Skin epidermis (tissue), 12 donors: ENCODE results near the gene MAPK7.
"Not testable (repeated sequence)": the region's sequence is repeated elsewhere in the genome, so short reads cannot be mapped to it uniquely, and the experiment has no call there.

Source experiments
- H3K27ac ChIP-seq, 21 experiments: fragments of 200-600 bp; sonication (generic) in 11 of 21; one replicate each; pipeline ENCODE4 v1.5.0; 2020; ENCODE audit warnings: mild to moderate bottlenecking in 3 of 21, inconsistent platforms in 2 of 21, moderate library complexity in 2 of 21
- H3K4me3 ChIP-seq, 7 experiments: fragments of 200-600 bp; sonication (generic) in 2 of 7; one replicate each; pipeline ENCODE4 v1.5.0; 2020; ENCODE audit warnings: inconsistent platforms in 2 of 7, mild to moderate bottlenecking in 2 of 7, moderate library complexity in 1 of 7

Gene MAPK7

GRCh38 chr17:19341641-19342610, 36.4 kb upstream of the MAPK7 start:
- peak overlapping the region in 8 of 21 experiments; percentile 21 to 78 (median 66) for H3K27ac ChIP-seq
- no peak overlapping the region for H3K4me3 ChIP-seq

DNA sequence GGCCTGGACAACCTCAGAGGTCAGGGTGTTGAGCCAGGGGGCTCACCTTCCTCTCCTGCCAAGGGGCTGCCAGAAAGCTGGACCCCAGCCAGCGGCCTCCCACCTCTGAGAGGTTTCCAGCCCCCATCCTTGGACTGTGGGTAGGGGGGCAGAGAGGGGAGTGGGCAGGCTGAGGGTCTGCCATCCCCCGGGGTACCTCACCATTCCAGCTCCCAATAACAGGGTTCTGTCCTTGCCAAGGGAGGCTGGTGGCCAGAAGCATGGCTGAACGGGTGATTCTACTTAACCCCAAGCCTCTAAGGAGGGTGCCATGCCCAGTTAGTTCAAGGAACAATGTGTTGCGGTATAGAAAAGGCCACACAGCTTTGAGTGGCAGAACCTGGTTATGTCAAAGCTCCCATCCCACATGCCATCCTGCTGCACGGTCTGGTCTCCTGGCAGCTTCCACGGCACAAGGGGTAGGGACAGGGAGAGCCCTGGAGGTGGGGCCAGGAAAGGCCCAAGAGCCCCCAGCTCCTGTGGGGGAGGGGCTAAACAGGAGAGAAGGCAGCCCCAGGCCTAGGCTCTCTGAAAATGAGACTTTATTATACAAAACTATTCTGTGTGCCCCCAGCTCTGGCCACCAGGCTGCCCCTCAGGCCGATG, 35.6 kb upstream of the MAPK7 start:
- Histone ChIP-seq H3K27ac (peak overlapping the region in 7 of 21 experiments; percentile 36 to 78 (median 68)), H3K4me3 (no peak overlapping the region)

- H3K27ac ChIP-seq = peak overlapping the region in 5 of 21 experiments; percentile 35 to 78 (median 62)
- no peak overlapping the region for H3K4me3 ChIP-seq
Observed at GRCh38 chr17:19343256-19343630, 35.1 kb upstream of the MAPK7 start.

DNA sequence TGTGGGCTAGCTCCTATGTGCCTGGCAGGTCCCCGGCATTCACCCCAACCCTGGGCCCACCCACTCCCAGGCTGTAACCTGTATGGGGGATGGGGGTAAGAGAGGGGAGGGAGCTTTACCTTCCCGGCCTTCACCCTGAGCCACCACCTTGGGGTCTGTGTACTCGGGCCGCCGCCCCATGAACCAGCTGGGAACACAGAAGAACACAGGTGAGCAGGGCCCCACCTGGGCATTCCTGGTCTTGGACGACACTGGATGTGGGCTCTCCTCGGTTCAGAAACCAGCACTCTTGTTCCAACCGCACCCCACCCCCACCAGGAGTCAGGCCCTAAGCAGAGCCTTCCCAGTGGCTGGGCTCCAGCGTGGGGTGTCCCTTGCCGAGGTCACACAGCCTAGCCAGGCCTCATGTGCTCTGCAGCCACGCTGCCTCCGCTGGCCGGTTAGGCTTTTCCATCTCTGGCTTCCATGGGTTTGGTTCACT, 34.6 kb upstream of the MAPK7 start:
- H3K27ac ChIP-seq = peak overlapping the region in 6 of 21 experiments; percentile 0 to 78 (median 36)
- no peak overlapping the region for H3K4me3 ChIP-seq

GRCh38 chr17:19344311-19345066, 33.8 kb upstream of the MAPK7 start:
- Histone ChIP-seq H3K4me3 (no peak overlapping the region), H3K27ac (peak overlapping the region in 6 of 21 experiments; percentile 0 to 78 (median 43))

GRCh38 chr17:19345067-19345460, 33.2 kb upstream of the MAPK7 start:
- Histone ChIP-seq H3K27ac (peak overlapping the region in 6 of 21 experiments; percentile 0 to 83 (median 72)), H3K4me3 (no peak overlapping the region)

DNA sequence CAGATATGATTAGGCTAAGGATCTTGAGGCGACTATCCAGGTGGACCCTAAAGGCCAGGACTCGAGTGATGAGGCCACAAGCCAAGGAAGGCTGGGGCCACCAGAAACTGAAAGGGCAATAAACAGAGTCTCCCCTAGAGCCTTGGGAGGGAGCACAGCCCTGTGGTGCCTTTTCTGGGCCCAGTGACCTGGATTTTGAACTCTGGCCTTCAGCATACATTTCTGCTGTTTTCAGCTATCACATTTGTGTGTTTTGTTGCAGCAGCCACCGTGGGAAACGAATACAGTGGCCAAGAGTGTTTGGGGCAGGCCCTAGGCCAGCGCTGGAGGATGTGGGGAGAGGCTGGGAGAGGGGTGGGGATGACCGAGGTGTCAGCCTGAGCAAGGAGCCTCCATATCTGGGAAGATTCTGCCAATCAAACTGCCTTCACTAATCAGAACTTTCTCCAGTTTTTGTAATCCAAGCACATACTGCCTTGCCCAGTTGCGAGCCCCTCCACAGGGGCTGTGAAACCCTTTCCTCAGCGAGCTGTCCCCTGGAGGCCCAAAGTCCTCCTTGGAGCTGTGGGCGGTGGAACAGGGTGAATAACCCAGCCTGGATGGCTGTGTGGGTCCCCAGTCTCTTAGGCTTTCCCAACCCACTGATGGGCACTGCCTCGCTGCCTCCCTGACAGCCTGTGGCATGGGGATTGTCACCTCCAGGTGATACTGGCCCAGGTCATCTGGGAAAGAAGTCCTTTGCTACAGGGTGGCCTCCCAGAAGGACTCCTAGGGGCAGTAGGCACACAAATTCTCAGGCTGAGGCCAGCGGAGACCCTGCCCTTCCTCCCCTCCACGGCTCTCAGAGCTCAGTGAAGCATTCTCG, 32.6 kb upstream of the MAPK7 start:
- no peak overlapping the region for H3K4me3 ChIP-seq
- peak overlapping the region in 19 of 21 experiments; percentile 26 to 85 (median 76) for H3K27ac ChIP-seq

DNA sequence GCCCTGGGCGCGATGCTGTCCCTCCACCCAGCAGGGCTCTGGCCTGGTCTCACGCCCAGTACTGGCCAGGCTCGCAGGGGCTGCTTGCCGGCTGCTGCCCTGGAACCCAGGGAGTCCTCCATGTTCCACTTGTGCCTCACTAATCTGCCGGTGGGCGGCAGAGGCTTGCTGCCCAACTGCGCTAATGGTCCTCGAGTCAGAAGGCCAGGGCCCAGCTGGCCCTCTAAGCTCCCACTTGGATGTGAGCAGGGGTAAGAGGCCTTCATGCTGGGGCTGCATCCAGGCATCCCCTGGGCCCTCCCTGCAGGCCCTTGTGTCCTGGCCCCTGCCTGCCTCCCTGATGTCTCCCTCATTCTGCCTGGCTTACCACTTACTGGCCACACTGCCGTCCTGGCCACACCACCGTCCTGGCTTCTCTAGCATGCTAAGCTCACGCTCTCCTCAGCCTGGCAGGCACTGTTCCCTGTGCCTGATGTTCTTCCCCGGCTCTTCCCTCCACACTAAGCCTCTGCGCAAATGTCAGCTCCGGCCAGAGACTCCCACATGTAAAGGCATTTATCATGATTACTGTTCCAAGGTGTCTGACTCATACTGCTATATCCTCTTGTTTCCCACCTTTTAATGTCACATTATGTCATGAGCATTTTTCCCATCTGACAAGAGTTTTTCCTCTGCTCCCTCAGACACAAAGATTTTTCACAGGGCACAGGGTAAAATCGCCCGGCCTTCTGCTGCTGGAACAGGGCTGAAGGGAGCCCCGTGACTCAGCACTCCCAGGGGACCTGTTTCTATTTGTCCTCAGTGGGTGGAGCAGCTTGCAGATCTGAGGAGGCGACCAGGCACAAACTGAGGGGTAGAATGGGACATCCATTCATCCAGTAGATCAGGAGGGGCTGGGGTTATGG, 31.7 kb upstream of the MAPK7 start:
- Histone ChIP-seq H3K27ac (peak overlapping the region in 20 of 21 experiments; percentile 4 to 85 (median 76)), H3K4me3 (no peak overlapping the region)

- Histone ChIP-seq H3K27ac (peak overlapping the region in 19 of 21 experiments; percentile 4 to 85 (median 75)), H3K4me3 (no peak overlapping the region)
Observed at GRCh38 chr17:19347323-19348080, 30.8 kb upstream of the MAPK7 start.

DNA sequence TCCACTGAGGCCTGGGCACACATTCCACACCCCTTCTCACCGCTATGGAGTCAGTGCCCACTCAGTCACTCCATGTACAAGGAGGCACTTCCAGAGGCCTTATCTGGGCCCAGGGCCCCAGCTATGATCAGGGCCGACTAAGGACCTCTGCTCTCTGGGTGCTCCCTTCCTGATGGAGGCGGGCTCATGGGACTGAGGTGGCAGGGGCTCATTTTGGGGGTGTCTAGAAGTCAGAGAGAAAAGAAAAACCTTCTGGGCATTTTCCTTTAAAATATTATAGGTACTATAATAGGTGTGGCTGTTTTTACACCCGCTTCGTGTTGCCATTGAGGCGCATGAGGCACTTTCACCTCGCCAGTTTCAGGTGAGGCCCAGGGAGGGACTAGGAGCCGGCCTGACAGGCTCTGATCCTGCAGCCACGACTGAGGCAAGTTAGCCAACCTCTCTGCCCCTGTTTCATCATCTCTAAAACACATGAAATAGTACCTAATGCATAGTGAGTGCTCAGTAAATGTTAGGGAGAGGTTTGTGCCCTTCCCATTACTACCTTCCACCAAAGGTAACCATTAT, 30.1 kb upstream of the MAPK7 start:
- peak overlapping the region in 18 of 21 experiments; percentile 52 to 85 (median 76) for H3K27ac ChIP-seq
- H3K4me3 ChIP-seq = no peak overlapping the region

DNA sequence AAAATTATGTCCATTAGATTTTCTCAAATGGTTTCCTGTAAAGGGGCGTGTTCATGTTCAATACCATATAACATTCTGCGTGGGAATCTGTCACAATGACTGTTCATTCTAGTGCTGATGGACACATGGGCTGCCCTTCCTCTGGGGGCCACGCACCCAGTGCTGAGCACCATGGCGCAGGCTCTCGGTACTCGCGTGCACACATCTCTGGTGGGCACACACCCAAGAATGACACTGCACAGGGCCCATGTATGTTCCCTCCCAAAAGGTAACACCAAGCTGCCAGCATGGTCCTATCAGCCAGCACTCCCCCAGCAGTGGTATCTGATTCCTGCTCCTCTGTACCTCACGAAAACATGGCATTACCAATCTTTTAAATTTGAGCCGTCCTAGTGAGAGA, 29.5 kb upstream of the MAPK7 start:
- no peak overlapping the region for H3K4me3 ChIP-seq
- peak overlapping the region in 11 of 21 experiments; percentile 1 to 83 (median 16) for H3K27ac ChIP-seq

GRCh38 chr17:19353401-19353800, 24.9 kb upstream of the MAPK7 start:
- not testable (repeated sequence) for H3K4me3 ChIP-seq, H3K27ac ChIP-seq

DNA sequence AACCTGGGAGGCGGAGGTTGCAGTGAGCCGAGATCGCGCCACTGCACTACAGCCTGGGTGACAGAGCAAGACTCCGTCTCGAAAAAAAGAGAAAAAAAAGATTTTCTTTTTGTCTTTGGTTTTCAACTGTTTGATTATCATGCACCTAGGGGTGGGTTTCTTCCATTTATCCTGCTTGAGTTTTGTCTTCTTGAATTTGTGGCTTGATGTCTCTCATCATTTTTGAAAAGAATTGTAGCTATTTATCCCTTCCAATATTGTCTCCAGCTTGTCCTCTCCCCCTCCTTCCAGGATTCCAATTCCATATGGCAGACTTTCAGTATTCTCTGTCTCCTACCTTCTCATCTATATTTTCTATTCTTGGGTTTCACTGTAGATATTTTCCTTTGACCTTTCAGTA, 23.6 kb upstream of the MAPK7 start:
- H3K4me3 ChIP-seq = no peak overlapping the region

DNA sequence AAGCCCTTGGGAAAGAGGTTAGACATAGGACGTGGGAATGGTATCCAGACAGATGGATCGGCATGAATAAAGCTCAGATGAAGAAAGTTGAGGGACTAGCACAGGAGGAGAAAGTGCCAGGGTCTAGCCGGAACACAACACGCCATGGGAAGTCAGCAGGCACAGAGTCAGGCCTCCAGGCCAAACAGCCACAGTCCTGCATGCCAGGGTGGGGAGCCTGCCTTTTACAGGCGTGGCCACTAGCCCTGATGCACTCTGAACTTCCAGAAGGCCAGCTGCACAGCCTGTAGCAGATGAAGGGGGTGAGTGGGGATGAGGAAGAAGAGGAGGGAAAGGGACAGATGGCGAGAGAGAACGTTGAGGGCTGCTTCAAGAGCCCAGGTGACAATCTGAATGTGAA, 20.9 kb upstream of the MAPK7 start:
- H3K27ac ChIP-seq = no peak overlapping the region

More for the DNA sequence above, 23.6 kb upstream of the MAPK7 start:
- H3K27ac ChIP-seq = no peak overlapping the region

DNA sequence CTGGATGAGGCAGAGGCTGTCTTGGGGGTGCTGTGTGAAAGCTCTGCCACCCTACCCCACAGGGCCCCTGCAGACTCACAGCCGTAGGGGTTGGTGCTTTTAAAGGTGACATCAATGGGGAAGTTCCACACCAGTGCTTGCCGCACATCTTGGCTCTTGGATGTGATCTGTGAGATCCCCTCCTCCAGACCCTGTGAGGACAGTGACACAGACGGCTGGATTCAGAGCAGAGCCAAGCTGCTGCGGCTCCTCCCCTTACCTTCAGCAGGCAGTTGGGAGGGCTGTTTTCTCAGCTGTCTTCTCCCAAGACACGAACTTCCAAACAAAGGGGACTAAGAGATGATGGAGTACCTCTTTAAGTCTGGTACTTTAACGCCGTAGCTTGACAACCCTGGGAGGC, 20.5 kb upstream of the MAPK7 start:
- Histone ChIP-seq H3K27ac (no peak overlapping the region), H3K4me3 (no peak overlapping the region)

More for the DNA sequence above, 20.9 kb upstream of the MAPK7 start:
- H3K4me3 ChIP-seq = no peak overlapping the region

DNA sequence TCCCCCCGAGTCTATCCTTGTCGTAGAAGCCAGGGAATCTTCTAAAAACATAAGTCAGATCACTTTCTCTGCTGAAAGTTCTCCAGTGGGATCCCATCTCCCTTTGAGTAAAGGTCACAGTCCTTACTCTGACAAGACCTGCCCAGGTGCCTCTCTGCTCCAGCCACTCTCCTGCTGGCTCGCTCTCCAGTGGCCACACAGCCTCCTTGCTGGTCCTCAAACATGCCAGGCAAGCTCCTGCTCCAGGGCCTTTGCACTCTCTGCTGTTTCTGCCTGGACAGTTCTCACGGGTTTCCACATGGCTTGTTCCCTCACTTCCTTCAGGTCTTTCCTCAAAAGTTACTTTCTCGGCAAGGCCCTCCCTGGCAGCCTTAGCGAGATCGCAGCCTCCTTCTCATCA, 19.1 kb upstream of the MAPK7 start:
- Histone ChIP-seq H3K4me3 (no peak overlapping the region), H3K27ac (no peak overlapping the region)

DNA sequence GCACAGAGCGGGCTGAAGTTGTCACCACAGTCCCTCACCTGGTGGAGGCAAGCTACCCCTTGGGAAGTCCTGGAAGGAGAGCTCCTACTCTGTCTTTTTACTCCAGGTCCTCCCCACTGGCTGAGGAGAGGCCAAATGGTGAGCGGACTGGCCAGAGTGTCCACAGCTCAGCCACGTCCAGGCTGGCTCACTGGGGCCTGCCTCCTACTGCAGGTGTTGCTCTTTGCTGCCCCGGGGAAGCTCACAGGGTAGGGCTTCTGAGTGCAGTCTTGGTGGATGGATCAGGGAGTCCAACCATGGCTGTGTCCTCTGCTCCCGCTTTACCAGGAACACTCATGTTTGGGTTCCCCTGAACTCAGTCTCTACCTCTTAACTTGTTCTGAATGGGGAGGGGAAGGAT, 18.4 kb upstream of the MAPK7 start:
- H3K27ac ChIP-seq = no peak overlapping the region
- H3K4me3 ChIP-seq = no peak overlapping the region
